Tibial nerve (tissue), 3 donors: ENCODE measurements around the gene AK9.

Experiments
- CTCF ChIP-seq, 5 experiments: fragments of 200-600 bp in 3 of 5; fragments of 450-650 bp in 2 of 5; sonication (generic) in 3 of 5; IDR thresholded peaks; one replicate each; pipeline ENCODE4 v1.5.1; 2016 to 2019; ENCODE audit warnings: antibody characterized with exemption in 5 of 5, mild to moderate bottlenecking in 3 of 5, moderate library complexity in 2 of 5
- POLR2A ChIP-seq, 2 donors: fragments of 450-650 bp; IDR thresholded peaks; one replicate each; pipeline ENCODE4 v1.6.1; 2017; ENCODE audit warnings: antibody characterized with exemption in 2 of 2, mild to moderate bottlenecking in 2 of 2, moderate library complexity in 2 of 2

GRCh38 chr6:109686566-109687265 is 4.3 kb downstream of the AK9 start:
- TF ChIP-seq CTCF (IDR thresholded peaks at IDR 0.05) (no peak), POLR2A (IDR thresholded peaks at IDR 0.05) (no peak)
